OCI-LY1 (cell line): ENCODE results near the gene KCNJ9.

ENCODE experiments used
- H2AFZ ChIP-seq: fragments of 200-600 bp; sonication (generic), shearing (Covaris generic); 2 replicates; pipeline ENCODE4 v1.6.0; 2014; ENCODE audit warnings: antibody characterized with exemption, mild to moderate bottlenecking, low read length
- H3F3A ChIP-seq: fragments of 200-600 bp; sonication (generic), shearing (Covaris generic); 2 replicates; pipeline ENCODE4 v1.6.0; 2014; ENCODE audit warnings: mild to moderate bottlenecking, antibody characterized with exemption, low read length, moderate library complexity; ENCODE audit not compliant: insufficient read depth
- H3K27ac ChIP-seq: fragments of 200-600 bp; sonication (generic); 2 replicates; pipeline ENCODE4 v1.5.1; 2014; ENCODE audit warnings: low read length, mixed run types, mild to moderate bottlenecking, low read depth; ENCODE audit not compliant: poor library complexity, severe bottlenecking
- H3K27me3 ChIP-seq: fragments of 200-600 bp; sonication (generic); 2 replicates; pipeline ENCODE4 v1.6.0; 2014; ENCODE audit warnings: antibody characterized with exemption, mild to moderate bottlenecking, low read length, moderate library complexity; ENCODE audit not compliant: insufficient read depth
- H3K36me3 ChIP-seq: fragments of 200-600 bp; sonication (generic); 2 replicates; pipeline ENCODE4 v1.6.1; 2014; ENCODE audit warnings: mild to moderate bottlenecking, antibody characterized with exemption, low read length, moderate library complexity, mixed read lengths; ENCODE audit not compliant: insufficient read depth
- H3K4me1 ChIP-seq: fragments of 200-600 bp; sonication (generic); 2 replicates; pipeline ENCODE4 v1.5.1; 2014; ENCODE audit warnings: mild to moderate bottlenecking, low read length, moderate library complexity; ENCODE audit not compliant: insufficient read depth, severe bottlenecking
- H3K4me2 ChIP-seq: fragments of 200-600 bp; sonication (generic), shearing (Covaris generic); 2 replicates; pipeline ENCODE4 v1.6.1; 2014; ENCODE audit warnings: low read length
- H3K4me3 ChIP-seq: fragments of 200-600 bp; sonication (generic); 2 replicates; pipeline ENCODE4 v1.5.1; 2014; ENCODE audit warnings: low read length, low read depth, mild to moderate bottlenecking, mixed read lengths; ENCODE audit not compliant: poor library complexity, severe bottlenecking
- H3K79me2 ChIP-seq: fragments of 200-600 bp; shearing (Covaris generic); 2 replicates; pipeline ENCODE4 v1.6.1; 2016; ENCODE audit warnings: mixed run types, low read length, mixed read lengths; ENCODE audit not compliant: insufficient read depth
- H3K9ac ChIP-seq: fragments of 200-600 bp; sonication (generic), shearing (Covaris generic); 2 replicates; pipeline ENCODE4 v1.6.1; 2014; ENCODE audit warnings: mild to moderate bottlenecking, low read length, mixed read lengths
- H3K9me2 ChIP-seq: fragments of 200-600 bp; sonication (generic), shearing (Covaris generic); 2 replicates; pipeline ENCODE4 v1.6.1; 2014; ENCODE audit warnings: low read depth, mild to moderate bottlenecking, low read length, mixed read lengths
- H3K9me3 ChIP-seq: fragments of 200-600 bp; shearing (Covaris generic); 2 replicates; pipeline ENCODE4 v1.6.1; 2014; ENCODE audit warnings: low read length, mixed read lengths
- H4K20me1 ChIP-seq: fragments of 200-600 bp; sonication (generic), shearing (Covaris generic); 2 replicates; pipeline ENCODE4 v1.6.0; 2016; ENCODE audit warnings: mild to moderate bottlenecking, low read length; ENCODE audit not compliant: insufficient read depth
- CTCF ChIP-seq: fragments of 200-600 bp; sonication (generic), shearing (Covaris generic); IDR thresholded peaks from 2 replicates; pipeline ENCODE4 v1.5.1; 2017; ENCODE audit warnings: mild to moderate bottlenecking, antibody characterized with exemption, low read length, moderate library complexity, mixed read lengths
- EZH2 ChIP-seq: fragments of 200-600 bp; sonication (generic), shearing (Covaris generic); IDR thresholded peaks from 2 replicates; pipeline ENCODE4 v1.8.0; 2017; ENCODE audit warnings: borderline replicate concordance, mixed run types, mild to moderate bottlenecking, antibody characterized with exemption, low read length, moderate library complexity, mixed read lengths

The KCNJ9 gene

GRCh38 chr1:160077486-160077885, 3.9 kb upstream of the KCNJ9 start:
- Histone ChIP-seq H3K4me3 (no peak overlapping the region), H3K9me2 (no peaks in the 10 kb centered on the region), H3K27ac (no peak overlapping the region), H3K9ac (no peak overlapping the region), H3K36me3 (no peaks in the 10 kb centered on the region), H3K9me3 (no peaks in the 10 kb centered on the region), H3K79me2 (no peaks in the 10 kb centered on the region), H3K27me3 (no peaks in the 10 kb centered on the region), H3K4me1 (no peaks in the 10 kb centered on the region), H2AFZ (no peak overlapping the region), H3K4me2 (no peak overlapping the region), H4K20me1 (no peaks in the 10 kb centered on the region), H3F3A (no peaks in the 10 kb centered on the region)
- TF ChIP-seq EZH2 (no peak), CTCF (no peak)

GRCh38 chr1:160078512-160079195, 2.7 kb upstream of the KCNJ9 start:
- no peak overlapping the region for H3K27ac ChIP-seq
- no peak overlapping the region for H3K9ac ChIP-seq
- H3K4me2 ChIP-seq = no peak overlapping the region
- H3F3A ChIP-seq = no peaks in the 10 kb centered on the region
- H3K4me1 ChIP-seq = no peaks in the 10 kb centered on the region
- H3K36me3 ChIP-seq = no peaks in the 10 kb centered on the region
- H3K79me2 ChIP-seq = no peaks in the 10 kb centered on the region
- no peaks in the 10 kb centered on the region for H3K9me3 ChIP-seq
- H3K27me3 ChIP-seq = no peaks in the 10 kb centered on the region
- H2AFZ ChIP-seq = no peak overlapping the region
- H4K20me1 ChIP-seq = no peaks in the 10 kb centered on the region
- no peak for TF ChIP-seq EZH2
- peak; percentile 95 for TF ChIP-seq CTCF
- H3K4me3 ChIP-seq = no peak overlapping the region
- no peaks in the 10 kb centered on the region for H3K9me2 ChIP-seq

GRCh38 chr1:160079448-160079847, 1.9 kb upstream of the KCNJ9 start:
- no peak overlapping the region for H3K27ac ChIP-seq
- H3K4me1 ChIP-seq = no peaks in the 10 kb centered on the region
- no peaks in the 10 kb centered on the region for H3K27me3 ChIP-seq
- H3F3A ChIP-seq = no peaks in the 10 kb centered on the region
- no peaks in the 10 kb centered on the region for H3K79me2 ChIP-seq
- H3K36me3 ChIP-seq = no peaks in the 10 kb centered on the region; the same call in 1 of the 2 replicates
- no peaks in the 10 kb centered on the region for H3K9me2 ChIP-seq
- no peaks in the 10 kb centered on the region for H4K20me1 ChIP-seq
- no peak for TF ChIP-seq CTCF
- TF ChIP-seq EZH2 = no peak
- no peaks in the 10 kb centered on the region for H3K9me3 ChIP-seq
- no peak overlapping the region for H3K4me3 ChIP-seq
- no peak overlapping the region for H3K4me2 ChIP-seq
- H3K9ac ChIP-seq = no peak overlapping the region
- H2AFZ ChIP-seq = no peak overlapping the region
